K562 (cell line): ENCODE data around the gene FAM174C. TPM values are rescaled to one million over a fixed set of nuclear protein-coding genes. Genes with fewer than 3 reads are reported as not detected.

Experiments used
- ARNT ChIP-seq, 2 experiments: fragments of 450-650 bp; IDR thresholded peaks; 2 replicates each; pipeline ENCODE4 v1.6.1; 2016; ENCODE audit warnings: mild to moderate bottlenecking in 1 of 2
- CBFB ChIP-seq: sonication (generic); formaldehyde crosslinking; IDR thresholded peaks from 2 replicates; pipeline ENCODE4 v1.4.0; 2020; ENCODE audit warnings: mild to moderate bottlenecking, missing genetic modification reagents
- EGR1 ChIP-seq: fragments of 450-650 bp; conservative IDR thresholded peaks from 2 replicates; pipeline ENCODE4 v1.6.1; 2017; ENCODE audit warnings: mild to moderate bottlenecking
- HINFP ChIP-seq: fragments of 450-650 bp; conservative IDR thresholded peaks from 2 replicates; pipeline ENCODE4 v1.6.1; 2016; ENCODE audit warnings: missing genetic modification characterization, low read depth, mild to moderate bottlenecking, control low read depth, missing compliant biosample characterization
- SMARCE1 ChIP-seq: fragments of 450-650 bp; IDR thresholded peaks from 2 replicates; pipeline ENCODE4 v1.7.1; 2016; ENCODE audit warnings: mild to moderate bottlenecking
- TFAP4 ChIP-seq: sonication (generic); formaldehyde crosslinking; IDR thresholded peaks from 2 replicates; pipeline ENCODE4 v1.8.0; 2022; ENCODE audit warnings: missing genetic modification reagents, mild to moderate bottlenecking, moderate library complexity, borderline replicate concordance
- ZNF274 ChIP-seq: IDR thresholded peaks from 2 replicates; pipeline ENCODE4 v1.6.1; 2011; ENCODE audit warnings: low read depth, mild to moderate bottlenecking, low read length, moderate library complexity, borderline replicate concordance
- polyA plus RNA-seq, 8 experiments: library from polyadenylated mRNA; depleted of rRNA in 4 of 8; stranded (reverse) in 5 of 8; unstranded in 3 of 8; fragments of >200 nt; fragmentation: Nextera tagmentation in 2 of 8; fragmentation: Illumina TruSeq in 1 of 8; extraction: Ambion mirVana in 2 of 8; extraction: Trizol in 1 of 8; gene quantifications; 2 replicates each; pipeline versions ENCODE4 v1.2.1 to v1.2.3, GENCODE V29; 2011 to 2014; ENCODE audit warnings: inconsistent platforms in 1 of 8, missing spikeins in 1 of 8
- total RNA-seq, 7 experiments: library from RNA; depleted of rRNA in 6 of 7; stranded (reverse); fragments of >200 nt in 6 of 7; fragmentation: Illumina TruSeq in 2 of 7; extraction: Trizol in 2 of 7; gene quantifications; 2 replicates each; pipeline versions ENCODE4 v1.2.1 to v1.2.3, GENCODE V29; 2011 to 2021; ENCODE audit warnings: low replicate concordance in 1 of 7

The FAM174C gene
- total and polyA plus RNA-seq, 9 of the 15 experiments (the other 6 are each of a cell fraction or from before 2014, with no cell fraction given) = 0.66 to 89.6 (median 20.3) TPM

- TF ChIP-seq HINFP (tag) (no peak), ZNF274 (no peak), SMARCE1 (no peak), ARNT (IDR thresholded peaks at IDR 0.05) (no peak), EGR1 (peak; percentile 56), TFAP4 (CRISPR knock-in tag) (no peak), CBFB (CRISPR knock-in tag) (no peak)
Measured at GRCh38 chr19:1280636-1281568, 5.6 kb downstream of the FAM174C start (continued).
